Measurements from ENCODE around the gene KCTD19. TPM values are rescaled to one million over a fixed set of nuclear protein-coding genes. Genes with fewer than 3 reads are reported as not detected.
A peak's percentile ranks its signal among the peaks of the same experiment; 100 is the strongest.

The KCTD19 gene
- total RNA-seq, 1 experiment from 2014 or later = 1.1 TPM

- no peak for ATAC-seq
- H3K27ac Mint-ChIP-seq = no peak overlapping the region
- H3K4me3 Mint-ChIP-seq = no peak overlapping the region
- TF ChIP-seq ZNF416 (CRISPR knock-in tag; IDR thresholded peaks at IDR 0.05) (no peak), HMGA2 (CRISPR knock-in tag; IDR thresholded peaks at IDR 0.05) (no peak), ATF1 (CRISPR knock-in tag; IDR thresholded peaks at IDR 0.05) (no peak), GTF2I (CRISPR knock-in tag; conservative IDR thresholded peaks at IDR 0.05) (no peak)
- TF ChIP-seq, protein P1, sequence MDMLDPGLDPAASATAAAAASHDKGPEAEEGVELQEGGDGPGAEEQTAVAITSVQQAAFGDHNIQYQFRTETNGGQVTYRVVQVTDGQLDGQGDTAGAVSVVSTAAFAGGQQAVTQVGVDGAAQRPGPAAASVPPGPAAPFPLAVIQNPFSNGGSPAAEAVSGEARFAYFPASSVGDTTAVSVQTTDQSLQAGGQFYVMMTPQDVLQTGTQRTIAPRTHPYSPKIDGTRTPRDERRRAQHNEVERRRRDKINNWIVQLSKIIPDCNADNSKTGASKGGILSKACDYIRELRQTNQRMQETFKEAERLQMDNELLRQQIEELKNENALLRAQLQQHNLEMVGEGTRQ (CRISPR knock-in tag; IDR thresholded peaks at IDR 0.05) = no peak
- H3K9me3 Mint-ChIP-seq = no peaks in the 10 kb centered on the region
- no peak for DNase-seq (ENCODE audit: low spot score)
- ChIA-PET POLR2A (no interaction called here), CTCF (interaction anchor here (0.5 to 6.8 kb wide), 4 partner anchors 12 to 103 kb away, joined by 4 to 51 read pairs (median 8); partner anchors contain the start of genes KCTD19 and LRRC36)
- no peaks in the 10 kb centered on the region for H3K4me1 Mint-ChIP-seq
- no peaks in the 10 kb centered on the region for H3K36me3 Mint-ChIP-seq
- peaks cover 42% of the 10 kb centered on the region for H3K27me3 Mint-ChIP-seq (ENCODE audit: low read depth)
Observed at GRCh38 chr16:67296420-67296819, 30.1 kb downstream of the KCTD19 start.

GRCh38 chr16:67294938-67295361, 31.6 kb downstream of the KCTD19 start:
- H3K27me3 Mint-ChIP-seq (ENCODE audit: low read depth) = peaks cover 42% of the 10 kb centered on the region
- ATAC-seq (peak; percentile 55), DNase-seq (ENCODE audit: low spot score) (no peak)
- ChIA-PET POLR2A (no interaction called here), CTCF (interaction anchor here (1.0 to 6.8 kb wide), 3 partner anchors 10 to 31 kb away, joined by 3 to 51 read pairs (median 3); no protein-coding TSS in a partner anchor)
- TF ChIP-seq CREB1 (CRISPR knock-in tag; IDR thresholded peaks at IDR 0.05) = no peak
- TF ChIP-seq, protein P2, sequence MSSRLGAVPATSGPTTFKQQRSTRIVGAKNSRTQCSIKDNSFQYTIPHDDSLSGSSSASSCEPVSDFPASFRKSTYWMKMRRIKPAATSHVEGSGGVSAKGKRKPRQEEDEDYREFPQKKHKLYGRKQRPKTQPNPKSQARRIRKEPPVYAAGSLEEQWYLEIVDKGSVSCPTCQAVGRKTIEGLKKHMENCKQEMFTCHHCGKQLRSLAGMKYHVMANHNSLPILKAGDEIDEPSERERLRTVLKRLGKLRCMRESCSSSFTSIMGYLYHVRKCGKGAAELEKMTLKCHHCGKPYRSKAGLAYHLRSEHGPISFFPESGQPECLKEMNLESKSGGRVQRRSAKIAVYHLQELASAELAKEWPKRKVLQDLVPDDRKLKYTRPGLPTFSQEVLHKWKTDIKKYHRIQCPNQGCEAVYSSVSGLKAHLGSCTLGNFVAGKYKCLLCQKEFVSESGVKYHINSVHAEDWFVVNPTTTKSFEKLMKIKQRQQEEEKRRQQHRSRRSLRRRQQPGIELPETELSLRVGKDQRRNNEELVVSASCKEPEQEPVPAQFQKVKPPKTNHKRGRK (CRISPR knock-in tag; IDR thresholded peaks at IDR 0.05; ENCODE audit: borderline replicate concordance) = no peak
- TF ChIP-seq SOX15 (CRISPR knock-in tag; IDR thresholded peaks at IDR 0.05) = no peak
- no peak for TF ChIP-seq FOXK1 (CRISPR knock-in tag; IDR thresholded peaks at IDR 0.05)
- TF ChIP-seq GRHL2 (CRISPR knock-in tag; IDR thresholded peaks at IDR 0.05; ENCODE audit: insufficient replicate concordance, severe bottlenecking) = no peak
- no peak for TF ChIP-seq ETV6 (CRISPR knock-in tag; IDR thresholded peaks at IDR 0.05)
- TF ChIP-seq HMGA2 (CRISPR knock-in tag; IDR thresholded peaks at IDR 0.05) = no peak
- TF ChIP-seq SP1 (CRISPR knock-in tag; conservative IDR thresholded peaks at IDR 0.05) = no peak
- TF ChIP-seq, protein P3, sequence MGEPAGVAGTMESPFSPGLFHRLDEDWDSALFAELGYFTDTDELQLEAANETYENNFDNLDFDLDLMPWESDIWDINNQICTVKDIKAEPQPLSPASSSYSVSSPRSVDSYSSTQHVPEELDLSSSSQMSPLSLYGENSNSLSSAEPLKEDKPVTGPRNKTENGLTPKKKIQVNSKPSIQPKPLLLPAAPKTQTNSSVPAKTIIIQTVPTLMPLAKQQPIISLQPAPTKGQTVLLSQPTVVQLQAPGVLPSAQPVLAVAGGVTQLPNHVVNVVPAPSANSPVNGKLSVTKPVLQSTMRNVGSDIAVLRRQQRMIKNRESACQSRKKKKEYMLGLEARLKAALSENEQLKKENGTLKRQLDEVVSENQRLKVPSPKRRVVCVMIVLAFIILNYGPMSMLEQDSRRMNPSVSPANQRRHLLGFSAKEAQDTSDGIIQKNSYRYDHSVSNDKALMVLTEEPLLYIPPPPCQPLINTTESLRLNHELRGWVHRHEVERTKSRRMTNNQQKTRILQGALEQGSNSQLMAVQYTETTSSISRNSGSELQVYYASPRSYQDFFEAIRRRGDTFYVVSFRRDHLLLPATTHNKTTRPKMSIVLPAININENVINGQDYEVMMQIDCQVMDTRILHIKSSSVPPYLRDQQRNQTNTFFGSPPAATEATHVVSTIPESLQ (CRISPR knock-in tag; IDR thresholded peaks at IDR 0.05) = no peak
- TF ChIP-seq ZNF396 (CRISPR knock-in tag; IDR thresholded peaks at IDR 0.05; ENCODE audit: borderline replicate concordance) = no peak
- TF ChIP-seq, protein P1 (CRISPR knock-in tag; IDR thresholded peaks at IDR 0.05) = no peak
- no peak for TF ChIP-seq ELF4 (CRISPR knock-in tag; IDR thresholded peaks at IDR 0.05; ENCODE audit: low read depth)
- no peaks in the 10 kb centered on the region for H3K9me3 Mint-ChIP-seq
- H3K4me1 Mint-ChIP-seq = no peaks in the 10 kb centered on the region
- H3K27ac Mint-ChIP-seq = no peak overlapping the region
- no peak overlapping the region for H3K4me3 Mint-ChIP-seq
- H3K36me3 Mint-ChIP-seq = no peaks in the 10 kb centered on the region

DNA sequence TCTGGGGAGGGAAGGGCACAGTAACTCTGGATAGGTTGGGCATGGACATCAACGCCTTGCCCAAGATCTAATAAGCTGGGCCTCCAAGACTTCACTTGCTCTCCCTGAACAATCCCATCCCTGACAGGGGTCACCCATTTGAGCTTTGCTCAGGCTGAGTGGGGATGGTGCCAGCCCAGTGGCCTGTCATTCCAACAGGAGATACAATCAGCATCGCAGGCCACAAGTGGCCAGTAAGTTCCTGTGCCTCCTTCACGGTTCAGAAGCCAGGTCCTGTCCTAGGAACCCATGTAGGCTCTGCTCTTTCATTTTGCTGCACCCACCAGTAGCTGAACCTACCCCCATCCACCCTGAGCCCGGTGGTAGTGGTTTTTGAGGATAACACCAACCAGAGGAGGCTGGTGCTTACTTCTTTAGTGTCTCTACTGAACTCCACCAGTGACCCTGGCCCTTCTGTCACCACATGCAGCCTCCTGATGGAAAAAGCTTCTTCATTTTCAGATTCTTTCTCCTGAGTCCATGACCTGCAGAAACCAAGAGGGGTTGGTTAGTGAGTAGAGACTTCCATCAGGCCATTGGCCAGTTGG, 32.3 kb downstream of the KCTD19 start:
- DNase-seq (ENCODE audit: low spot score) = no peak
- Mint-ChIP-seq H3K36me3 (no peaks in the 10 kb centered on the region), H3K4me3 (no peak overlapping the region), H3K9me3 (no peaks in the 10 kb centered on the region), H3K27me3 (ENCODE audit: low read depth) (peaks cover 42% of the 10 kb centered on the region), H3K27ac (no peak overlapping the region), H3K4me1 (no peaks in the 10 kb centered on the region)
- no peak for ATAC-seq
- POLR2A ChIA-PET = no interaction called here
- CTCF ChIA-PET = interaction anchor here (1.0 to 6.8 kb wide), 3 partner anchors 9 to 105 kb away, joined by 3 to 51 read pairs (median 10); no protein-coding TSS in a partner anchor
- TF ChIP-seq, protein P4, sequence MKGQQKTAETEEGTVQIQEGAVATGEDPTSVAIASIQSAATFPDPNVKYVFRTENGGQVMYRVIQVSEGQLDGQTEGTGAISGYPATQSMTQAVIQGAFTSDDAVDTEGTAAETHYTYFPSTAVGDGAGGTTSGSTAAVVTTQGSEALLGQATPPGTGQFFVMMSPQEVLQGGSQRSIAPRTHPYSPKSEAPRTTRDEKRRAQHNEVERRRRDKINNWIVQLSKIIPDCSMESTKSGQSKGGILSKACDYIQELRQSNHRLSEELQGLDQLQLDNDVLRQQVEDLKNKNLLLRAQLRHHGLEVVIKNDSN (CRISPR knock-in tag; IDR thresholded peaks at IDR 0.05) = no peak
- TF ChIP-seq EMX1 (CRISPR knock-in tag; IDR thresholded peaks at IDR 0.05) (no peak), FOXJ3 (CRISPR knock-in tag; IDR thresholded peaks at IDR 0.05; ENCODE audit: borderline replicate concordance) (no peak), FOXK1 (CRISPR knock-in tag; IDR thresholded peaks at IDR 0.05) (no peak), TEAD4 (CRISPR knock-in tag; IDR thresholded peaks at IDR 0.05) (no peak)
- TF ChIP-seq, protein P5, sequence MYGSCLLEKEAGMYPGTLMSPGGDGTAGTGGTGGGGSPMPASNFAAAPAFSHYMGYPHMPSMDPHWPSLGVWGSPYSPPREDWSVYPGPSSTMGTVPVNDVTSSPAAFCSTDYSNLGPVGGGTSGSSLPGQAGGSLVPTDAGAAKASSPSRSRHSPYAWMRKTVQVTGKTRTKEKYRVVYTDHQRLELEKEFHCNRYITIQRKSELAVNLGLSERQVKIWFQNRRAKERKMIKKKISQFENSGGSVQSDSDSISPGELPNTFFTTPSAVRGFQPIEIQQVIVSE (CRISPR knock-in tag; IDR thresholded peaks at IDR 0.05; ENCODE audit: borderline replicate concordance) = no peak
- TF ChIP-seq, protein P1 (CRISPR knock-in tag; IDR thresholded peaks at IDR 0.05) = no peak

Data from WTC11 (cell line).